Measurements from ENCODE around the gene RGS6.

RGS6 gene

GRCh38 chr14:71947947-71948500, 15.8 kb downstream of the RGS6 start:
- DNase-seq = no peak

- no peak for DNase-seq
Observed at GRCh38 chr14:71952381-71953363, 20.4 kb downstream of the RGS6 start.

- no peak for DNase-seq
Observed at GRCh38 chr14:71956920-71957563, 24.8 kb downstream of the RGS6 start.

- no peak for DNase-seq
Observed at GRCh38 chr14:71959055-71959454, 26.8 kb downstream of the RGS6 start.

GRCh38 chr14:71960494-71961353, 28.5 kb downstream of the RGS6 start:
- no peak for DNase-seq

- DNase-seq = no peak
Observed at GRCh38 chr14:71961972-71962371, 29.7 kb downstream of the RGS6 start.

GRCh38 chr14:71964716-71965115, 32.5 kb downstream of the RGS6 start:
- no peak for DNase-seq

- DNase-seq = no peak
Observed at GRCh38 chr14:71966528-71966927, 34.3 kb downstream of the RGS6 start.

GRCh38 chr14:71967704-71968103, 35.5 kb downstream of the RGS6 start:
- no peak for DNase-seq

- no peak for DNase-seq
Observed at GRCh38 chr14:71970272-71970671, 38.0 kb downstream of the RGS6 start.

GRCh38 chr14:71985538-71986189, 53.4 kb downstream of the RGS6 start:
- DNase-seq = no peak

- DNase-seq = no peak
Observed at GRCh38 chr14:71988476-71988875, 56.2 kb downstream of the RGS6 start.

- no peak for DNase-seq
Observed at GRCh38 chr14:71988939-71989338, 56.7 kb downstream of the RGS6 start.

GRCh38 chr14:71994416-71994815, 62.2 kb downstream of the RGS6 start:
- no peak for DNase-seq

- DNase-seq = no peak
Observed at GRCh38 chr14:71995741-71996140, 63.5 kb downstream of the RGS6 start.

GRCh38 chr14:71996610-71997009, 64.4 kb downstream of the RGS6 start:
- no peak for DNase-seq

- no peak for DNase-seq
Observed at GRCh38 chr14:72000907-72001306, 68.7 kb downstream of the RGS6 start.

- DNase-seq = no peak
Observed at GRCh38 chr14:72002731-72003130, 70.5 kb downstream of the RGS6 start.

- DNase-seq = no peak
Observed at GRCh38 chr14:72008666-72009065, 76.4 kb downstream of the RGS6 start.

- DNase-seq = no peak
Observed at GRCh38 chr14:72010474-72010873, 78.2 kb downstream of the RGS6 start.

- DNase-seq = no peak
Observed at GRCh38 chr14:72013721-72014345, 81.6 kb downstream of the RGS6 start.

- DNase-seq = no peak
Observed at GRCh38 chr14:72014486-72014885, 82.3 kb downstream of the RGS6 start.

Data from islet precursor cell (in vitro differentiated cells).